ENCODE measurements around the gene SRD5A1. TPM values are rescaled to one million over a fixed set of nuclear protein-coding genes. Genes with fewer than 3 reads are reported as not detected.

SRD5A1 gene
- total RNA-seq, 1 experiment from 2014 or later: 24.7 TPM

DNA sequence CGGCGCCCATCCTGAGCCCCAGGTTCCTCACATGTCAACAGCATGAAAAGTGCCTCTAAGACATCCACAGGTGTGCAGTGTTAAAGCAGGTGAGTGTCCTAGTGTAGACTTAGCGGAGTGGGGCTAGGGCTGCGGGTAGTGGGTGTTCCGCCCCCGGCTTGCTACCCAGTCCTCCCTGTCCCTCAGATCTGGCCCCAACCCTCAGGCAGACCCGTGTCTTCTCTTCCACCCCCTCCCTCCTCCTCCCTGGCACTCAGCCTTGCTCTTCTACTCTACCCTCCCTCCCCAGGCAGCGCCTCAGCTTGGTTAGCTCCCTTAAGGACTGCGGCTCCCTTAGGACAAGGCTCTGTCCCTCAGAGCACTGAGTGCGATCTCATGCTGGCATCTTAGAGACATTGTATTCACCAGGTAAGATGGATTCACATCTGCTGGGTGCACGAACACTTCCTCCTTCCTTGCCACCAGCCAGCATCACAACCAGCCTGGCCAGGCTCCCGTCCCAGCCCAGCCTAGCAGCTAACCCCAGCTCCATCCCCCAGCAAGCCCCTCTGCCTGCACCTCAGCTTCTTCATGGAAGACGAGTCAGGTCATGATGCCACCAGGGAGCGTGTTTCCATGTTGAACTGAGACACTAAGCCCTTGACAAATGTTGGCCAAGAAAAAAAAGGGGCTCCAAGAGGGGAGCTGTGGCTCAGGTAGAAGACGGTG lies 47.1 kb upstream of the SRD5A1 start:
- Histone ChIP-seq H3K27ac (ENCODE audit: low read depth, low read length) (no peak overlapping the region), H4K20me1 (ENCODE audit: insufficient read depth) (no peaks in the 10 kb centered on the region), H3K4me2 (ENCODE audit: low read length) (no peak overlapping the region), H3K9ac (ENCODE audit: low read length) (no peak overlapping the region), H3K4me1 (ENCODE audit: control insufficient read depth in 1 of 2, insufficient read depth in 2 of 2, low read length in 2 of 2) (no peaks in the 10 kb centered on the region), H2AFZ (ENCODE audit: low read depth, low read length, poor library complexity, severe bottlenecking) (no peak overlapping the region), H3K27me3 (ENCODE audit: insufficient read depth, low read length) (peaks cover 12% of the 10 kb centered on the region; the same call in 1 of the 2 replicates), H3K4me3 (replicated peaks in 1 of 2; ENCODE audit: low read depth in 1 of 2, low read length in 2 of 2) (no peak overlapping the region), H3K9me3 (ENCODE audit: control insufficient read depth in 1 of 2, insufficient read depth in 1 of 2, low read depth in 1 of 2, low read length in 2 of 2) (no peaks in the 10 kb centered on the region), H3K79me2 (ENCODE audit: insufficient read depth, low read length) (no peaks in the 10 kb centered on the region), H3K36me3 (ENCODE audit: control insufficient read depth in 1 of 2, insufficient read depth in 2 of 2, low read length in 2 of 2) (no peaks in the 10 kb centered on the region), H3K9me2 (ENCODE audit: insufficient read depth) (no peaks in the 10 kb centered on the region)
- DNase-seq (ENCODE audit: low read depth, low spot score) (no peak), ATAC-seq (no peak; the same call in 1 of the 2 replicates)
- CTCF ChIA-PET: no interaction called here
- no TSS peak for BruUV-seq (replicated peaks)
- intact Hi-C loops (cut with micrococcal nuclease): no loop called here
- TF ChIP-seq, protein P1, sequence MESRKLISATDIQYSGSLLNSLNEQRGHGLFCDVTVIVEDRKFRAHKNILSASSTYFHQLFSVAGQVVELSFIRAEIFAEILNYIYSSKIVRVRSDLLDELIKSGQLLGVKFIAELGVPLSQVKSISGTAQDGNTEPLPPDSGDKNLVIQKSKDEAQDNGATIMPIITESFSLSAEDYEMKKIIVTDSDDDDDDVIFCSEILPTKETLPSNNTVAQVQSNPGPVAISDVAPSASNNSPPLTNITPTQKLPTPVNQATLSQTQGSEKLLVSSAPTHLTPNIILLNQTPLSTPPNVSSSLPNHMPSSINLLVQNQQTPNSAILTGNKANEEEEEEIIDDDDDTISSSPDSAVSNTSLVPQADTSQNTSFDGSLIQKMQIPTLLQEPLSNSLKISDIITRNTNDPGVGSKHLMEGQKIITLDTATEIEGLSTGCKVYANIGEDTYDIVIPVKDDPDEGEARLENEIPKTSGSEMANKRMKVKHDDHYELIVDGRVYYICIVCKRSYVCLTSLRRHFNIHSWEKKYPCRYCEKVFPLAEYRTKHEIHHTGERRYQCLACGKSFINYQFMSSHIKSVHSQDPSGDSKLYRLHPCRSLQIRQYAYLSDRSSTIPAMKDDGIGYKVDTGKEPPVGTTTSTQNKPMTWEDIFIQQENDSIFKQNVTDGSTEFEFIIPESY (IDR thresholded peaks at IDR 0.05; ENCODE audit: extremely low read depth, insufficient replicate concordance, low read length): no peak
- TF ChIP-seq ATF3 (IDR thresholded peaks at IDR 0.05) (no peak), JUND (IDR thresholded peaks at IDR 0.05) (no peak)
- RAD21 ChIA-PET (ENCODE audit: low non-redundant PET in 1 of 2, low total read pairs in 2 of 2, uncharacterized antibody in 2 of 2, unreplicated experiment in 2 of 2): no interaction called here
- POLR2A ChIA-PET: no interaction called here

- Histone ChIP-seq H3K9ac (ENCODE audit: low read length) (no peak overlapping the region), H3K4me1 (ENCODE audit: control insufficient read depth in 1 of 2, insufficient read depth in 2 of 2, low read length in 2 of 2) (no peaks in the 10 kb centered on the region), H3K4me2 (ENCODE audit: low read length) (no peak overlapping the region), H3K36me3 (ENCODE audit: control insufficient read depth in 1 of 2, insufficient read depth in 2 of 2, low read length in 2 of 2) (no peaks in the 10 kb centered on the region), H3K27ac (ENCODE audit: low read depth, low read length) (no peak overlapping the region), H3K9me2 (ENCODE audit: insufficient read depth) (no peaks in the 10 kb centered on the region), H4K20me1 (ENCODE audit: insufficient read depth) (no peaks in the 10 kb centered on the region), H3K27me3 (ENCODE audit: insufficient read depth, low read length) (peaks cover 7% of the 10 kb centered on the region; the same call in 1 of the 2 replicates), H3K4me3 (replicated peaks in 1 of 2; ENCODE audit: low read depth in 1 of 2, low read length in 2 of 2) (no peak overlapping the region), H3K9me3 (ENCODE audit: control insufficient read depth in 1 of 2, insufficient read depth in 1 of 2, low read depth in 1 of 2, low read length in 2 of 2) (no peaks in the 10 kb centered on the region), H2AFZ (ENCODE audit: low read depth, low read length, poor library complexity, severe bottlenecking) (no peak overlapping the region), H3K79me2 (ENCODE audit: insufficient read depth, low read length) (no peaks in the 10 kb centered on the region)
- ChIA-PET POLR2A (no interaction called here), CTCF (no interaction called here), RAD21 (ENCODE audit: low non-redundant PET in 1 of 2, low total read pairs in 2 of 2, uncharacterized antibody in 2 of 2, unreplicated experiment in 2 of 2) (no interaction called here)
- intact Hi-C loops (cut with micrococcal nuclease): no loop called here
- DNase-seq (ENCODE audit: low read depth, low spot score): no peak
- no TSS peak for BruUV-seq (replicated peaks)
- no peak for ATAC-seq
- no peak for TF ChIP-seq ZNF274 (IDR thresholded peaks at IDR 0.05; ENCODE audit: low read depth, low read length)
- no peak for TF ChIP-seq EZH2phosphoT487 (IDR thresholded peaks at IDR 0.05; ENCODE audit: borderline replicate concordance)
- no peak for TF ChIP-seq CEBPB (IDR thresholded peaks at IDR 0.05; ENCODE audit: low read depth)
- no peak for TF ChIP-seq TCF7L2 (IDR thresholded peaks at IDR 0.05; ENCODE audit: borderline replicate concordance, extremely low read depth, insufficient read depth, insufficient read length)
- no peak for TF ChIP-seq EGR1 (IDR thresholded peaks at IDR 0.05; ENCODE audit: low read depth)
- TF ChIP-seq SRF (IDR thresholded peaks at IDR 0.05; ENCODE audit: low read depth): no peak
- no peak for TF ChIP-seq SP1 (IDR thresholded peaks at IDR 0.05; ENCODE audit: low read depth)
- TF ChIP-seq ATF3 (IDR thresholded peaks at IDR 0.05): no peak
- no peak for TF ChIP-seq SIN3A (IDR thresholded peaks at IDR 0.05; ENCODE audit: low read depth)
- no peak for TF ChIP-seq EZH2 (IDR thresholded peaks at IDR 0.05)
- TF ChIP-seq ELF1 (IDR thresholded peaks at IDR 0.05; ENCODE audit: borderline replicate concordance, low read depth): no peak
- no peak for TF ChIP-seq CTCF (IDR thresholded peaks at IDR 0.05 in 2 of 3, conservative IDR thresholded peaks at IDR 0.05 in 1 of 3; ENCODE audit: borderline replicate concordance in 1 of 3, insufficient read depth in 1 of 3, low read depth in 2 of 3, low read length in 2 of 3)
- no peak for TF ChIP-seq YY1 (IDR thresholded peaks at IDR 0.05; ENCODE audit: extremely low read depth, insufficient replicate concordance, low read depth, low read length)
- no peak for TF ChIP-seq RAD21 (IDR thresholded peaks at IDR 0.05; ENCODE audit: low read depth)
Observed at GRCh38 chr5:6586647-6587042, 46.6 kb upstream of the SRD5A1 start.

Measured in HCT116 (cell line).